GM04503 (cell line): ENCODE results near the gene TPO.

Experiments
- DNase-seq: peaks from one replicate; pipeline ENCODE4 v3.0.0-alpha.2; 2012; ENCODE audit warnings: low read depth

The TPO gene

GRCh38 chr2:1450915-1451314 lies 37.7 kb downstream of the TPO start:
- no peak for DNase-seq

GRCh38 chr2:1451422-1451821 lies 38.2 kb downstream of the TPO start:
- DNase-seq = no peak

- DNase-seq = no peak
These were observed 40.3 kb downstream of the TPO start for GRCh38 chr2:1453561-1453960.

GRCh38 chr2:1454346-1454745 lies 41.1 kb downstream of the TPO start:
- no peak for DNase-seq

- DNase-seq = peak; percentile 19
These were observed 42.2 kb downstream of the TPO start for GRCh38 chr2:1455466-1455865.

- DNase-seq = no peak
These were observed 45.2 kb downstream of the TPO start for GRCh38 chr2:1458432-1458831.

GRCh38 chr2:1459727-1460126 lies 46.5 kb downstream of the TPO start:
- DNase-seq = no peak

- no peak for DNase-seq
These were observed 47.7 kb downstream of the TPO start for GRCh38 chr2:1460851-1461418.

GRCh38 chr2:1461507-1462390 lies 48.5 kb downstream of the TPO start:
- DNase-seq = no peak

GRCh38 chr2:1462994-1463393 lies 49.7 kb downstream of the TPO start:
- no peak for DNase-seq

- DNase-seq = no peak
These were observed 59.1 kb downstream of the TPO start for GRCh38 chr2:1472350-1472749.

- no peak for DNase-seq
These were observed 63.4 kb downstream of the TPO start for GRCh38 chr2:1476617-1477195.

- DNase-seq = no peak
These were observed 64.2 kb downstream of the TPO start for GRCh38 chr2:1477196-1478040.

GRCh38 chr2:1478311-1479305 lies 65.3 kb downstream of the TPO start:
- no peak for DNase-seq

- DNase-seq = no peak
These were observed 66.1 kb downstream of the TPO start for GRCh38 chr2:1479346-1479745.

GRCh38 chr2:1480671-1481076 lies 67.4 kb downstream of the TPO start:
- DNase-seq = no peak

- DNase-seq = no peak
These were observed 68.4 kb downstream of the TPO start for GRCh38 chr2:1481406-1482252.

- DNase-seq = no peak
These were observed 69.0 kb downstream of the TPO start for GRCh38 chr2:1482253-1482675.

GRCh38 chr2:1482981-1483380 lies 69.7 kb downstream of the TPO start:
- DNase-seq = no peak

GRCh38 chr2:1483551-1483950 lies 70.3 kb downstream of the TPO start:
- no peak for DNase-seq
